Keratinocyte (primary cell): ENCODE data around the gene GLB1L2. TPM values are rescaled to one million over a fixed set of nuclear protein-coding genes. Genes with fewer than 3 reads are reported as not detected.

ENCODE experiments used
- DNase-seq: peaks from one replicate; pipeline ENCODE4 v3.0.0-alpha.2; 2011; ENCODE audit warnings: low read depth, missing footprints, low spot score
- FAIRE-seq: peaks from 2 replicates; lab custom pipeline; 2011; peaks lifted over from hg19 to GRCh38; lab: Jason Lieb, UNC
- H2AFZ ChIP-seq: 2 replicates; pipeline ENCODE4 v1.6.0; 2012; ENCODE audit warnings: low read length, control low read depth, inconsistent platforms; ENCODE audit not compliant: control insufficient read depth
- H3K27ac ChIP-seq: 2 replicates; pipeline ENCODE4 v1.5.1; 2011; ENCODE audit warnings: low read length; ENCODE audit not compliant: control insufficient read depth, insufficient read depth
- H3K27me3 ChIP-seq: 3 replicates; pipeline ENCODE4 v1.6.0; 2011; ENCODE audit warnings: low read length; ENCODE audit not compliant: control insufficient read depth, insufficient read depth; ENCODE audit errors: extremely low read depth
- H3K36me3 ChIP-seq, 2 experiments: 2 replicates in 1 of 2; 3 replicates in 1 of 2; pipeline ENCODE4 v1.5.1; 2011; ENCODE audit warnings: low read length in 2 of 2, mild to moderate bottlenecking in 1 of 2; ENCODE audit not compliant: control insufficient read depth in 2 of 2, insufficient read depth in 2 of 2; ENCODE audit errors: extremely low read depth in 1 of 2
- H3K4me1 ChIP-seq: 3 replicates; pipeline ENCODE4 v1.5.1; 2011; ENCODE audit warnings: low read length; ENCODE audit not compliant: control insufficient read depth, insufficient read depth; ENCODE audit errors: extremely low read depth
- H3K4me2 ChIP-seq: 3 replicates; pipeline ENCODE4 v1.6.0; 2011; ENCODE audit warnings: low read depth, low read length; ENCODE audit not compliant: control insufficient read depth, insufficient read depth; ENCODE audit errors: extremely low read depth
- H3K4me3 ChIP-seq, 3 experiments: fragments of 200-600 bp in 1 of 3; sonication (generic) in 1 of 3; 2 replicates in 2 of 3; 3 replicates in 1 of 3; pipeline ENCODE4 v1.5.1; 2011 to 2016; ENCODE audit warnings: low read length in 3 of 3, mild to moderate bottlenecking in 3 of 3, control low read depth in 2 of 3, inconsistent platforms in 1 of 3, low read depth in 1 of 3, mixed read lengths in 1 of 3, mixed run types in 1 of 3, moderate library complexity in 1 of 3; ENCODE audit not compliant: control insufficient read depth in 2 of 3, insufficient read depth in 2 of 3; ENCODE audit errors: extremely low read depth in 1 of 3
- H3K79me2 ChIP-seq: 2 replicates; pipeline ENCODE4 v1.6.0; 2012; ENCODE audit warnings: low read length; ENCODE audit not compliant: control insufficient read depth, insufficient read depth
- H3K9ac ChIP-seq: 3 replicates; pipeline ENCODE4 v1.6.0; 2011; ENCODE audit warnings: low read length; ENCODE audit not compliant: control insufficient read depth, insufficient read depth; ENCODE audit errors: extremely low read depth
- H3K9me1 ChIP-seq: 3 replicates; pipeline ENCODE4 v1.6.0; 2011; ENCODE audit warnings: low read length; ENCODE audit not compliant: control insufficient read depth, insufficient read depth; ENCODE audit errors: extremely low read depth
- H3K9me3 ChIP-seq: 2 replicates; pipeline ENCODE4 v1.5.1; 2012; ENCODE audit warnings: low read depth, low read length; ENCODE audit not compliant: control insufficient read depth
- H4K20me1 ChIP-seq: 3 replicates; pipeline ENCODE4 v1.6.0; 2011; ENCODE audit warnings: low read length; ENCODE audit not compliant: control insufficient read depth, insufficient read depth; ENCODE audit errors: extremely low read depth
- EZH2 ChIP-seq: IDR thresholded peaks from one replicate; pipeline ENCODE4 v1.6.1; 2012; ENCODE audit warnings: inconsistent platforms, mild to moderate bottlenecking, low read length, moderate library complexity
- dilution Hi-C: fragments of 300-500 bp; cut with MboI; formaldehyde crosslinking; loops from one replicate; pipeline ENCODE4 v1.7.0; 2020; ENCODE audit warnings: low sequenced_read_pairs; ENCODE audit not compliant: extremely low pct_ligation_motif_present
- polyA plus RNA-seq, 5 experiments: library from polyadenylated mRNA; depleted of rRNA in 3 of 5; stranded (reverse) in 3 of 5; stranded (forward) in 1 of 5; unstranded in 1 of 5; fragments of >200 nt; gene quantifications; 1 replicate in 1 of 5; 2 replicates in 3 of 5; 3 replicates in 1 of 5; pipeline versions ENCODE4 v1.2.1 to v1.2.3, GENCODE V29; 2011 to 2012; ENCODE audit warnings: missing spikeins in 2 of 5, low read depth in 1 of 5, low replicate concordance in 1 of 5
- TF ChIP-seq, protein P1 (sequence below), 3 experiments: IDR thresholded peaks in 1 of 3; conservative IDR thresholded peaks in 1 of 3; optimal IDR thresholded peaks in 1 of 3; 2 replicates in 2 of 3; 3 replicates in 1 of 3; pipeline versions ENCODE3 to v1.5.1; 2011; ENCODE audit warnings: low read length in 3 of 3, mild to moderate bottlenecking in 3 of 3, moderate library complexity in 2 of 3, control low read depth in 1 of 3, inconsistent platforms in 1 of 3; ENCODE audit not compliant: insufficient read depth in 2 of 3; ENCODE audit errors: extremely low read depth in 1 of 3

The GLB1L2 gene
- polyA plus RNA-seq, 1 donor (not counting 4 experiments of a cell fraction or from before 2014, with no cell fraction given), result 4.3 TPM

DNA sequence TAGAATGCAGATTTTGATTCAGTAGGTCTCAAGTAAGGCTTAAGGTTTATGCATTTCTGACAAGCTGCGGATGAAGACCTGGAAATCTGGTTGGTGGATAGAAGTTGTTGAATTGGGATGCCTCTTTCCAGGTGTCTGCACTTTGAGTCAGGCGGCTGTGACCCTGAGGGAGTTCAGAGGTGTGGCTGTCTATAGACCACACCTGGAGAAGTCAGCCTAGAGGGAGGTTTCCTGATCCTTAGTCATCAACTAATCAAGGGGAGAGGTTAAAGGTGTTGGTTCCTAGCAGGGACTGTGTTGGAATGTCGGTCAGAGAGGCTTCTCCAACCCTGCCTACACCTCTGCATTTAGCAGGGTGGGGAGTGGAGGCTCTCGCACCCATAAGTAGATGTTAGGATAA lies 8.0 kb downstream of the GLB1L2 start:
- H3K4me3 ChIP-seq, result no peak overlapping the region
- dilution Hi-C loops, result no loop called here

DNA sequence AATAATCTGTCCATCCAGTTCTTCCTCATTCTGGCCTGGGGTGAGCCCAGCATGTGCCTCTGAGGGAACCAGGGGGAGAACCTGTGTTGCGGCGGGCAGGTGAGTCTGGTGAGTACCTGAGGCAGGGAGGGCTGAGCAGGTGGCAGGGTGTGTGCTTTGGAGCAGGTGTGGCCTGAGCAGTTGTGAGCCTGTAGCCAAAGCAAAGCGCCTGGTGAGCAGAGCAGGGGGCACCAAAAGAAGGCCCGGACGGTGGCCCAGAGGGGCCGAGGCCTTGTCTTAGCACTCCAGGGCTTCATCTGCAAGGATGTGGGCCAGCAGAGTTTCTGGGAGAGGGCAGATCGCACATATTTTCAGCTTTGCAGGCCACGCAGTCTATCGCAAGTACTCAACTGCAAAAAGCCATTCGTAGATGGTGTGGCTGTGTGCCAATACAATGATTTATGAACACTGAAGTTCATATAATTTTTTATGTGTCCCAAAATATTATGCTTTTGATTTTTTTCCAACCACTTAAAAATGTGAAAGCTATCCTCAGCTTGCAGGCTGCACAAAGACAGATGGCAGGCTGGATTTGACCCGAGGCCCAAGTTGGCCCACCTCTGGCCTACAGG lies 8.7 kb downstream of the GLB1L2 start:
- no peak for DNase-seq
- dilution Hi-C loops, result no loop called here
- no peak for FAIRE-seq
- Histone ChIP-seq H3K27me3 (no peaks in the 10 kb centered on the region), H3K9ac (no peak overlapping the region), H3K27ac (no peak overlapping the region), H3K79me2 (no peaks in the 10 kb centered on the region), H3K4me1 (peaks cover 8% of the 10 kb centered on the region), H3K36me3 (no peaks in the 10 kb centered on the region), H3K4me2 (no peak overlapping the region), H4K20me1 (no peaks in the 10 kb centered on the region), H2AFZ (no peak overlapping the region), H3K9me1 (no peaks in the 10 kb centered on the region), H3K9me3 (no peaks in the 10 kb centered on the region), H3K4me3 (no peak overlapping the region)
- TF ChIP-seq EZH2, result no peak
- TF ChIP-seq, protein P1, sequence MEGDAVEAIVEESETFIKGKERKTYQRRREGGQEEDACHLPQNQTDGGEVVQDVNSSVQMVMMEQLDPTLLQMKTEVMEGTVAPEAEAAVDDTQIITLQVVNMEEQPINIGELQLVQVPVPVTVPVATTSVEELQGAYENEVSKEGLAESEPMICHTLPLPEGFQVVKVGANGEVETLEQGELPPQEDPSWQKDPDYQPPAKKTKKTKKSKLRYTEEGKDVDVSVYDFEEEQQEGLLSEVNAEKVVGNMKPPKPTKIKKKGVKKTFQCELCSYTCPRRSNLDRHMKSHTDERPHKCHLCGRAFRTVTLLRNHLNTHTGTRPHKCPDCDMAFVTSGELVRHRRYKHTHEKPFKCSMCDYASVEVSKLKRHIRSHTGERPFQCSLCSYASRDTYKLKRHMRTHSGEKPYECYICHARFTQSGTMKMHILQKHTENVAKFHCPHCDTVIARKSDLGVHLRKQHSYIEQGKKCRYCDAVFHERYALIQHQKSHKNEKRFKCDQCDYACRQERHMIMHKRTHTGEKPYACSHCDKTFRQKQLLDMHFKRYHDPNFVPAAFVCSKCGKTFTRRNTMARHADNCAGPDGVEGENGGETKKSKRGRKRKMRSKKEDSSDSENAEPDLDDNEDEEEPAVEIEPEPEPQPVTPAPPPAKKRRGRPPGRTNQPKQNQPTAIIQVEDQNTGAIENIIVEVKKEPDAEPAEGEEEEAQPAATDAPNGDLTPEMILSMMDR (optimal IDR thresholded peaks at IDR 0.05 in 1 of 3, IDR thresholded peaks at IDR 0.05 in 1 of 3, conservative IDR thresholded peaks at IDR 0.05 in 1 of 3; ENCODE audit: extremely low read depth in 1 of 3, insufficient read depth in 2 of 3, low read length in 3 of 3), result no peak

More for the DNA sequence above, 8.0 kb downstream of the GLB1L2 start:
- Histone ChIP-seq H3K36me3 (no peaks in the 10 kb centered on the region), H3K9ac (no peak overlapping the region), H3K4me2 (peak overlapping the region; percentile 26), H4K20me1 (no peaks in the 10 kb centered on the region), H3K27me3 (no peaks in the 10 kb centered on the region), H3K9me3 (no peaks in the 10 kb centered on the region), H3K79me2 (no peaks in the 10 kb centered on the region), H2AFZ (no peak overlapping the region), H3K4me1 (peaks cover 8% of the 10 kb centered on the region), H3K27ac (no peak overlapping the region), H3K9me1 (no peaks in the 10 kb centered on the region)
- peak; percentile 13 for FAIRE-seq
- DNase-seq, result peak; percentile 78
- no peak for TF ChIP-seq EZH2
- TF ChIP-seq, protein P1 (optimal IDR thresholded peaks at IDR 0.05 in 1 of 3, IDR thresholded peaks at IDR 0.05 in 1 of 3, conservative IDR thresholded peaks at IDR 0.05 in 1 of 3; ENCODE audit: extremely low read depth in 1 of 3, insufficient read depth in 2 of 3, low read length in 3 of 3), result no peak
